HEK293 (cell line): Measurements from ENCODE around the gene LRCH1.

Experiments
- IKZF3 ChIP-seq: fragments of 450-650 bp; IDR thresholded peaks from 2 replicates; pipeline ENCODE4 v1.5.0; 2018; ENCODE audit warnings: missing biosample characterization, mild to moderate bottlenecking, missing genetic modification characterization, moderate library complexity
- KLF8 ChIP-seq: fragments of 450-650 bp; formaldehyde crosslinking; IDR thresholded peaks from 2 replicates; pipeline ENCODE4 v1.5.1; 2016; ENCODE audit warnings: missing biosample characterization, missing genetic modification characterization
- REST ChIP-seq: fragments of 450-650 bp; formaldehyde crosslinking; IDR thresholded peaks from 2 replicates; pipeline ENCODE4 v1.5.1; 2016; ENCODE audit warnings: missing biosample characterization, missing genetic modification characterization
- SP2 ChIP-seq: fragments of 450-650 bp; formaldehyde crosslinking; IDR thresholded peaks from 2 replicates; pipeline ENCODE4 v1.5.1; 2016; ENCODE audit warnings: missing biosample characterization, missing genetic modification characterization
- ZBTB48 ChIP-seq: fragments of 450-650 bp; formaldehyde crosslinking; IDR thresholded peaks from 2 replicates; pipeline ENCODE4 v1.5.1; 2016; ENCODE audit warnings: missing biosample characterization, missing genetic modification characterization
- ZBTB49 ChIP-seq: fragments of 450-650 bp; formaldehyde crosslinking; IDR thresholded peaks from 2 replicates; pipeline ENCODE4 v1.5.1; 2016; ENCODE audit warnings: missing biosample characterization, missing genetic modification characterization, low read depth
- ZBTB8A ChIP-seq: fragments of 450-650 bp; formaldehyde crosslinking; IDR thresholded peaks from 2 replicates; pipeline ENCODE4 v1.5.1; 2016; ENCODE audit warnings: missing biosample characterization, missing genetic modification characterization
- ZNF157 ChIP-seq: fragments of 450-650 bp; formaldehyde crosslinking; IDR thresholded peaks from 2 replicates; pipeline ENCODE4 v1.5.1; 2016; ENCODE audit warnings: missing biosample characterization, missing genetic modification characterization
- ZNF175 ChIP-seq: fragments of 450-650 bp; formaldehyde crosslinking; IDR thresholded peaks from 2 replicates; pipeline ENCODE4 v1.5.1; 2016; ENCODE audit warnings: missing biosample characterization, missing genetic modification characterization
- ZNF274 ChIP-seq, 2 experiments: fragments of 200-500 bp in 1 of 2; fragments of 450-650 bp in 1 of 2; sonication (Bioruptor generic) in 1 of 2; formaldehyde crosslinking in 1 of 2; IDR thresholded peaks; 2 replicates each; pipeline versions ENCODE4 v1.5.1 to v1.6.1; 2014 to 2016; ENCODE audit warnings: borderline replicate concordance in 1 of 2, inconsistent platforms in 1 of 2, low read length in 1 of 2, missing biosample characterization in 1 of 2, missing genetic modification characterization in 1 of 2
- ZNF292 ChIP-seq: fragments of 450-650 bp; formaldehyde crosslinking; IDR thresholded peaks from 2 replicates; pipeline ENCODE4 v1.5.1; 2016; ENCODE audit warnings: low read depth, missing biosample characterization, missing genetic modification characterization, borderline replicate concordance
- ZNF398 ChIP-seq: fragments of 450-650 bp; formaldehyde crosslinking; IDR thresholded peaks from 2 replicates; pipeline ENCODE4 v1.5.1; 2017; ENCODE audit warnings: missing biosample characterization, missing genetic modification characterization
- ZNF48 ChIP-seq: fragments of 450-650 bp; formaldehyde crosslinking; IDR thresholded peaks from 2 replicates; pipeline ENCODE4 v1.5.1; 2016; ENCODE audit warnings: missing biosample characterization, missing genetic modification characterization
- ZNF610 ChIP-seq: fragments of 450-650 bp; formaldehyde crosslinking; IDR thresholded peaks from 2 replicates; pipeline ENCODE4 v1.5.1; 2016; ENCODE audit warnings: missing biosample characterization, missing genetic modification characterization, borderline replicate concordance
- ZNF670 ChIP-seq: fragments of 450-650 bp; formaldehyde crosslinking; IDR thresholded peaks from 2 replicates; pipeline ENCODE4 v1.5.1; 2016; ENCODE audit warnings: missing biosample characterization, missing genetic modification characterization, low read depth
- ZNF785 ChIP-seq: fragments of 450-650 bp; formaldehyde crosslinking; IDR thresholded peaks from 2 replicates; pipeline ENCODE4 v1.5.1; 2016; ENCODE audit warnings: missing biosample characterization, missing genetic modification characterization
- ZNF837 ChIP-seq: fragments of 450-650 bp; formaldehyde crosslinking; IDR thresholded peaks from 2 replicates; pipeline ENCODE4 v1.5.1; 2016; ENCODE audit warnings: missing biosample characterization, missing genetic modification characterization
- ZSCAN16 ChIP-seq: fragments of 450-650 bp; formaldehyde crosslinking; IDR thresholded peaks from 2 replicates; pipeline ENCODE4 v1.5.1; 2016; ENCODE audit warnings: missing biosample characterization, missing genetic modification characterization
- ZSCAN23 ChIP-seq: fragments of 450-650 bp; formaldehyde crosslinking; IDR thresholded peaks from 2 replicates; pipeline ENCODE4 v1.5.1; 2016; ENCODE audit warnings: missing biosample characterization, missing genetic modification characterization
- TF ChIP-seq, protein P1 (sequence below): fragments of 450-650 bp; formaldehyde crosslinking; IDR thresholded peaks from 2 replicates; pipeline ENCODE4 v1.5.1; 2016; ENCODE audit warnings: missing biosample characterization, missing genetic modification characterization
- TF ChIP-seq, protein P2 (sequence below): fragments of 450-650 bp; IDR thresholded peaks from 2 replicates; pipeline ENCODE4 v1.5.1; 2018; ENCODE audit warnings: missing biosample characterization, mild to moderate bottlenecking, missing genetic modification characterization
- TF ChIP-seq, protein P3 (sequence below): fragments of 450-650 bp; formaldehyde crosslinking; IDR thresholded peaks from 2 replicates; pipeline ENCODE4 v1.5.1; 2016; ENCODE audit warnings: missing biosample characterization, missing genetic modification characterization
- TF ChIP-seq, protein P4 (sequence below): fragments of 450-650 bp; formaldehyde crosslinking; IDR thresholded peaks from 2 replicates; pipeline ENCODE4 v1.5.1; 2016; ENCODE audit warnings: missing biosample characterization, missing genetic modification characterization, borderline replicate concordance

Gene LRCH1

DNA sequence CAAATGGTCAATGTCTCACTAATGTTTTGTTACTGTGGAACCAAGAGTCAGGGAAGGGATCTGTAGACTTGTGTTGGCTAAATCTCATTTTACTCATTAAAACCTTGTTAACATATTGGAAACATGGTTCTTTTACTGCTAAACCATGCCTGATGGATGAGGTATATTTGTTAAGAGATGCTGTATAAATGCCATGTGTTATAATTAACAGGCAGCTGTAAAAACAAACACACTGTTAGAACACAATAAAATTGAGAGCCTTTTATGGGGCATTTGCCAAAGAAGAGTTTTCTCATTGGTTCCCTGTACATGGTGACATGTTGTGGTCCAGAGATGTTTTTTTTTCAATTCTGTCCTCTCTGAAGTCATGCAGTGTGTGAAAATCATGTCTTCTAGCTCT, 122.0 kb downstream of the LRCH1 start (continued):
- no peak for TF ChIP-seq ZNF175 (tag by site-specific recombination)
- peak; percentile 41; the same call in 1 of the 2 replicates for TF ChIP-seq ZNF610 (tag by site-specific recombination)
- TF ChIP-seq REST (tag by site-specific recombination), result no peak
- TF ChIP-seq ZNF48, result no peak
- TF ChIP-seq, protein P1, sequence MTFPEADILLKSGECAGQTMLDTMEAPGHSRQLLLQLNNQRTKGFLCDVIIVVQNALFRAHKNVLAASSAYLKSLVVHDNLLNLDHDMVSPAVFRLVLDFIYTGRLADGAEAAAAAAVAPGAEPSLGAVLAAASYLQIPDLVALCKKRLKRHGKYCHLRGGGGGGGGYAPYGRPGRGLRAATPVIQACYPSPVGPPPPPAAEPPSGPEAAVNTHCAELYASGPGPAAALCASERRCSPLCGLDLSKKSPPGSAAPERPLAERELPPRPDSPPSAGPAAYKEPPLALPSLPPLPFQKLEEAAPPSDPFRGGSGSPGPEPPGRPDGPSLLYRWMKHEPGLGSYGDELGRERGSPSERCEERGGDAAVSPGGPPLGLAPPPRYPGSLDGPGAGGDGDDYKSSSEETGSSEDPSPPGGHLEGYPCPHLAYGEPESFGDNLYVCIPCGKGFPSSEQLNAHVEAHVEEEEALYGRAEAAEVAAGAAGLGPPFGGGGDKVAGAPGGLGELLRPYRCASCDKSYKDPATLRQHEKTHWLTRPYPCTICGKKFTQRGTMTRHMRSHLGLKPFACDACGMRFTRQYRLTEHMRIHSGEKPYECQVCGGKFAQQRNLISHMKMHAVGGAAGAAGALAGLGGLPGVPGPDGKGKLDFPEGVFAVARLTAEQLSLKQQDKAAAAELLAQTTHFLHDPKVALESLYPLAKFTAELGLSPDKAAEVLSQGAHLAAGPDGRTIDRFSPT (tag by site-specific recombination), result no peak
- TF ChIP-seq ZNF670 (tag by site-specific recombination), result no peak
- TF ChIP-seq ZBTB8A (tag by site-specific recombination), result peak; percentile 85
- no peak for TF ChIP-seq KLF8
- TF ChIP-seq, protein P2, sequence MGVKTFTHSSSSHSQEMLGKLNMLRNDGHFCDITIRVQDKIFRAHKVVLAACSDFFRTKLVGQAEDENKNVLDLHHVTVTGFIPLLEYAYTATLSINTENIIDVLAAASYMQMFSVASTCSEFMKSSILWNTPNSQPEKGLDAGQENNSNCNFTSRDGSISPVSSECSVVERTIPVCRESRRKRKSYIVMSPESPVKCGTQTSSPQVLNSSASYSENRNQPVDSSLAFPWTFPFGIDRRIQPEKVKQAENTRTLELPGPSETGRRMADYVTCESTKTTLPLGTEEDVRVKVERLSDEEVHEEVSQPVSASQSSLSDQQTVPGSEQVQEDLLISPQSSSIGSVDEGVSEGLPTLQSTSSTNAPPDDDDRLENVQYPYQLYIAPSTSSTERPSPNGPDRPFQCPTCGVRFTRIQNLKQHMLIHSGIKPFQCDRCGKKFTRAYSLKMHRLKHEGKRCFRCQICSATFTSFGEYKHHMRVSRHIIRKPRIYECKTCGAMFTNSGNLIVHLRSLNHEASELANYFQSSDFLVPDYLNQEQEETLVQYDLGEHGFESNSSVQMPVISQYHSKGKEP, result peak; percentile 83
- TF ChIP-seq ZBTB48 (tag by site-specific recombination), result no peak
- TF ChIP-seq IKZF3, result peak; percentile 93
- no peak for TF ChIP-seq ZSCAN16
- no peak for TF ChIP-seq ZNF837 (tag by site-specific recombination)
- TF ChIP-seq, protein P3, sequence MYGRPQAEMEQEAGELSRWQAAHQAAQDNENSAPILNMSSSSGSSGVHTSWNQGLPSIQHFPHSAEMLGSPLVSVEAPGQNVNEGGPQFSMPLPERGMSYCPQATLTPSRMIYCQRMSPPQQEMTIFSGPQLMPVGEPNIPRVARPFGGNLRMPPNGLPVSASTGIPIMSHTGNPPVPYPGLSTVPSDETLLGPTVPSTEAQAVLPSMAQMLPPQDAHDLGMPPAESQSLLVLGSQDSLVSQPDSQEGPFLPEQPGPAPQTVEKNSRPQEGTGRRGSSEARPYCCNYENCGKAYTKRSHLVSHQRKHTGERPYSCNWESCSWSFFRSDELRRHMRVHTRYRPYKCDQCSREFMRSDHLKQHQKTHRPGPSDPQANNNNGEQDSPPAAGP (tag by site-specific recombination), result no peak
- no peak for TF ChIP-seq ZNF292
- TF ChIP-seq, protein P4, sequence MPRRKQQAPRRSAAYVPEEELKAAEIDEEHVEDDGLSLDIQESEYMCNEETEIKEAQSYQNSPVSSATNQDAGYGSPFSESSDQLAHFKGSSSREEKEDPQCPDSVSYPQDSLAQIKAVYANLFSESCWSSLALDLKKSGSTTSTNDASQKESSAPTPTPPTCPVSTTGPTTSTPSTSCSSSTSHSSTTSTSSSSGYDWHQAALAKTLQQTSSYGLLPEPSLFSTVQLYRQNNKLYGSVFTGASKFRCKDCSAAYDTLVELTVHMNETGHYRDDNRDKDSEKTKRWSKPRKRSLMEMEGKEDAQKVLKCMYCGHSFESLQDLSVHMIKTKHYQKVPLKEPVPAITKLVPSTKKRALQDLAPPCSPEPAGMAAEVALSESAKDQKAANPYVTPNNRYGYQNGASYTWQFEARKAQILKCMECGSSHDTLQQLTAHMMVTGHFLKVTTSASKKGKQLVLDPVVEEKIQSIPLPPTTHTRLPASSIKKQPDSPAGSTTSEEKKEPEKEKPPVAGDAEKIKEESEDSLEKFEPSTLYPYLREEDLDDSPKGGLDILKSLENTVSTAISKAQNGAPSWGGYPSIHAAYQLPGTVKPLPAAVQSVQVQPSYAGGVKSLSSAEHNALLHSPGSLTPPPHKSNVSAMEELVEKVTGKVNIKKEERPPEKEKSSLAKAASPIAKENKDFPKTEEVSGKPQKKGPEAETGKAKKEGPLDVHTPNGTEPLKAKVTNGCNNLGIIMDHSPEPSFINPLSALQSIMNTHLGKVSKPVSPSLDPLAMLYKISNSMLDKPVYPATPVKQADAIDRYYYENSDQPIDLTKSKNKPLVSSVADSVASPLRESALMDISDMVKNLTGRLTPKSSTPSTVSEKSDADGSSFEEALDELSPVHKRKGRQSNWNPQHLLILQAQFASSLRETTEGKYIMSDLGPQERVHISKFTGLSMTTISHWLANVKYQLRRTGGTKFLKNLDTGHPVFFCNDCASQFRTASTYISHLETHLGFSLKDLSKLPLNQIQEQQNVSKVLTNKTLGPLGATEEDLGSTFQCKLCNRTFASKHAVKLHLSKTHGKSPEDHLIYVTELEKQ (tag by site-specific recombination), result peak; percentile 98
- TF ChIP-seq ZSCAN23 (tag by site-specific recombination), result 0 out of 2 replicates have a peak, but pooled peaks have one; percentile 79
- no peak for TF ChIP-seq ZNF157 (tag by site-specific recombination)
- peak; percentile 54; the same call in 1 of the 2 replicates for TF ChIP-seq SP2 (tag by site-specific recombination)
- TF ChIP-seq ZNF398, result no peak
- TF ChIP-seq ZNF274 (IDR thresholded peaks at IDR 0.05; ENCODE audit: low read length), result no peak
- TF ChIP-seq ZNF274 (tag by site-specific recombination; IDR thresholded peaks at IDR 0.05; ENCODE audit: borderline replicate concordance), result no peak
- no peak for TF ChIP-seq ZNF785 (tag by site-specific recombination)
- TF ChIP-seq ZBTB49 (tag by site-specific recombination), result 0 out of 2 replicates have a peak, but pooled peaks have one; percentile 32
